Measurements from ENCODE around the gene COX7B.

The COX7B gene

DNA sequence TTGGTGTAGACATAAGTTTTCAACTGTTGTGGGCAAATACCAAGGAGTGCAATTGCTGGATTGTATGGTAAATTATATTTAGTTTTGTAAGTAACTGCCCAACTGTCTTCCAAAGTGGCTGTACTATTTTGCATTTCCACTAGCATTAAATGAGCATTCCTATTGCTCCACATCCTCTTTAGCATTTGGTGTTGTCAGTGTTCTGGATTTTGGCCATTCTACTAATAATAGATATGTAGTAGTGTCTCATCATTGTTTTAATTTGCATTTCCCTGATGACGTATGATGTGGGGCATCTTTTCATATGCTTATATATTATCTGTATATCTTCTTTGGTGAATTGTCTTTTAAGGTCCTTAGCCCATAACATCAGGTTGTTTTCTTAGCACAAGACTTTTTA, 52.9 kb downstream of the COX7B start:
- Histone ChIP-seq H3K9me3 (ENCODE audit: severe bottlenecking) (no peaks in the 10 kb centered on the region), H3K36me3 (no peaks in the 10 kb centered on the region), H3K27ac (no peak overlapping the region), H3K4me3 (ENCODE audit: low read depth, low read length) (no peak overlapping the region), H3K27me3 (ENCODE audit: insufficient read depth, low read depth, severe bottlenecking) (no peaks in the 10 kb centered on the region)
- DNase-seq = no peak
- no peak for TF ChIP-seq CTCF (IDR thresholded peaks at IDR 0.05; ENCODE audit: low read depth, low read length)

DNA sequence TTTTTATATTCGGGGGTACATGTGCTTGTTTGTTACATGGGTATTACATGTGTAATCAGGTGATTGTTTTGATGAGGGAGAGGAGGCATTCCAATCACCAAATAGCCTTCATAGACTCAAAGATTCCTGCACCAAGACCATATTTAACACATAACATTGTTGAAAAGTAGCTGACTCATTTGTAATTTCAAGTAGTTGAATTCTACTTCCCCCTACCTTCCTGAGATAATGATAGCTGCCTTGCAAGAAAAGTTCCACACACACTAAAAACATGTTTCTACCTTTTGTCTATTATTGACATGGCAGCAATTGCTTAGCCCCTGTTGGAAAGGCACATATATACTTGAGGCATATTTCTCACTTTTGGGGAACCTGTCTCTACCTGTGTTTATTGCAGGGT, 54.0 kb downstream of the COX7B start:
- Histone ChIP-seq H3K27me3 (ENCODE audit: insufficient read depth, low read depth, severe bottlenecking) (no peaks in the 10 kb centered on the region), H3K36me3 (no peaks in the 10 kb centered on the region), H3K4me3 (ENCODE audit: low read depth, low read length) (no peak overlapping the region), H3K9me3 (ENCODE audit: severe bottlenecking) (no peaks in the 10 kb centered on the region), H3K27ac (no peak overlapping the region)
- no peak for DNase-seq
- TF ChIP-seq CTCF (IDR thresholded peaks at IDR 0.05; ENCODE audit: low read depth, low read length) = no peak

GRCh38 chrX:77953708-77954107, 54.4 kb downstream of the COX7B start:
- H3K4me3 ChIP-seq (ENCODE audit: low read depth, low read length) = no peak overlapping the region
- no peaks in the 10 kb centered on the region for H3K27me3 ChIP-seq (ENCODE audit: insufficient read depth, low read depth, severe bottlenecking)
- DNase-seq = no peak
- H3K36me3 ChIP-seq = no peaks in the 10 kb centered on the region
- TF ChIP-seq CTCF (IDR thresholded peaks at IDR 0.05; ENCODE audit: low read depth, low read length) = no peak
- no peak overlapping the region for H3K27ac ChIP-seq
- H3K9me3 ChIP-seq (ENCODE audit: severe bottlenecking) = no peaks in the 10 kb centered on the region
